ENCODE measurements around the gene PLEKHA7. TPM values are rescaled to one million over a fixed set of nuclear protein-coding genes. Genes with fewer than 3 reads are reported as not detected.
"Not testable (repeated sequence)": the region's sequence is repeated elsewhere in the genome, so short reads cannot be mapped to it uniquely, and the experiment has no call there.

Gene PLEKHA7
- total RNA-seq, 1 experiment from 2014 or later, result 1.7 TPM

DNA sequence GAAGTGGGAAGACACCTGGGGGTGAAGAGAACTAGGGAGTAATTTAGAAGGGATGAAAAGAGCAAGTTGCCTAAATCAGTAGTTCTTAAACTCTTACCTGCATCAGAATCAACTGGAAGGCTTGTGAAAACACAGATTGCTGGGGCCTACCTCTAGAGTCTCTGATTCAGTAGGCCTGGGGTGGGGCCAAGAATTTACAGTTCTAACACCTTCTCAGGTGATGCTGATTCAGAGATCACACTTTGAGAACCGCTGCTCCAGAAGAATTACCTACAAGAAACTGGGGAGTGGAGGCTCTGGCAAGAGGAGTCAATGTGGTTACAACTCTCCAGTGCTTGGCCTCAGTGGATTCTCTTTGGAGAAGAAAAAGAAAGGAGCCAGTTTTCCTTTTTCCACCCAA is 147.1 kb downstream of the PLEKHA7 start:
- BruUV-seq (replicated peaks), result no TSS peak

DNA sequence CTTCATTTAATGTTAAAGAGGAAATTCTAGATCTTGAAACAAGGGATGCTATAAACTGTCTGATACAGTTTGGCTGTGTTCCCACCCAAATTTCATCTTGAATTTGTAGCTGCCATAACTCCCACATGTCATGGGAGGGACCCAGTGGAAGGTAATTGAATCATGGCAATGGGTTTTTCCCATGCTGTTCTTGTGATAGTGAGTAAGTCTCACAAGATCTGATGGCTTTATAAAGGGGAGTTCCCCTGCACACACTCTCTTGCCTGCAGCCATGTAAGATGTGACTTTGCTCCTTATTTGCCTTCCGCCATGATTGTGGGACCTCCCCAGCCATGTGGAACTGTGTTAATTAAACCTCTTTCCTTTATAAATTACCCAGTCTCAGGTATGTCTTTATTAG is 149.8 kb downstream of the PLEKHA7 start:
- intact Hi-C loops (cut with micrococcal nuclease; ENCODE audit: unreplicated experiment); DNase-seq (ENCODE audit: low spot score); BruUV-seq (replicated peaks); H3K27ac ChIP-seq (ENCODE audit: low read depth, low read length, poor library complexity, severe bottlenecking); H3K4me3 ChIP-seq (ENCODE audit: low read depth, low read length, poor library complexity, severe bottlenecking); H3K9me3 ChIP-seq (ENCODE audit: low read depth, low read length, poor library complexity, severe bottlenecking); CTCF ChIA-PET; H3K4me1 ChIP-seq (ENCODE audit: insufficient read depth, low read length, poor library complexity, severe bottlenecking); H3K36me3 ChIP-seq (ENCODE audit: insufficient read depth, low read length, poor library complexity, severe bottlenecking); H3K27me3 ChIP-seq (replicated peaks; ENCODE audit: insufficient read depth, low read depth, low read length, poor library complexity); POLR2A ChIA-PET (ENCODE audit: low non-redundant PET): not testable (repeated sequence)

More for the DNA sequence above, 147.1 kb downstream of the PLEKHA7 start:
- intact Hi-C loops (cut with micrococcal nuclease; ENCODE audit: unreplicated experiment), result no loop called here
- Histone ChIP-seq H3K9me3 (ENCODE audit: low read depth, low read length, poor library complexity, severe bottlenecking) (no peaks in the 10 kb centered on the region), H3K4me3 (ENCODE audit: low read depth, low read length, poor library complexity, severe bottlenecking) (no peak overlapping the region), H3K27ac (ENCODE audit: low read depth, low read length, poor library complexity, severe bottlenecking) (no peak overlapping the region), H3K36me3 (ENCODE audit: insufficient read depth, low read length, poor library complexity, severe bottlenecking) (no peaks in the 10 kb centered on the region), H3K4me1 (ENCODE audit: insufficient read depth, low read length, poor library complexity, severe bottlenecking) (peaks cover 6% of the 10 kb centered on the region), H3K27me3 (replicated peaks; ENCODE audit: insufficient read depth, low read depth, low read length, poor library complexity) (no peaks in the 10 kb centered on the region)
- TF ChIP-seq, protein P1, sequence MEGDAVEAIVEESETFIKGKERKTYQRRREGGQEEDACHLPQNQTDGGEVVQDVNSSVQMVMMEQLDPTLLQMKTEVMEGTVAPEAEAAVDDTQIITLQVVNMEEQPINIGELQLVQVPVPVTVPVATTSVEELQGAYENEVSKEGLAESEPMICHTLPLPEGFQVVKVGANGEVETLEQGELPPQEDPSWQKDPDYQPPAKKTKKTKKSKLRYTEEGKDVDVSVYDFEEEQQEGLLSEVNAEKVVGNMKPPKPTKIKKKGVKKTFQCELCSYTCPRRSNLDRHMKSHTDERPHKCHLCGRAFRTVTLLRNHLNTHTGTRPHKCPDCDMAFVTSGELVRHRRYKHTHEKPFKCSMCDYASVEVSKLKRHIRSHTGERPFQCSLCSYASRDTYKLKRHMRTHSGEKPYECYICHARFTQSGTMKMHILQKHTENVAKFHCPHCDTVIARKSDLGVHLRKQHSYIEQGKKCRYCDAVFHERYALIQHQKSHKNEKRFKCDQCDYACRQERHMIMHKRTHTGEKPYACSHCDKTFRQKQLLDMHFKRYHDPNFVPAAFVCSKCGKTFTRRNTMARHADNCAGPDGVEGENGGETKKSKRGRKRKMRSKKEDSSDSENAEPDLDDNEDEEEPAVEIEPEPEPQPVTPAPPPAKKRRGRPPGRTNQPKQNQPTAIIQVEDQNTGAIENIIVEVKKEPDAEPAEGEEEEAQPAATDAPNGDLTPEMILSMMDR (conservative IDR thresholded peaks at IDR 0.05; ENCODE audit: low read depth, low read length), result no peak
- TF ChIP-seq EZH2 (IDR thresholded peaks at IDR 0.05; ENCODE audit: borderline replicate concordance, low read depth, low read length, poor library complexity, severe bottlenecking), result no peak
- no peak for DNase-seq (ENCODE audit: low spot score)
- CTCF ChIA-PET, result no interaction called here
- POLR2A ChIA-PET (ENCODE audit: low non-redundant PET), result no interaction called here

DNA sequence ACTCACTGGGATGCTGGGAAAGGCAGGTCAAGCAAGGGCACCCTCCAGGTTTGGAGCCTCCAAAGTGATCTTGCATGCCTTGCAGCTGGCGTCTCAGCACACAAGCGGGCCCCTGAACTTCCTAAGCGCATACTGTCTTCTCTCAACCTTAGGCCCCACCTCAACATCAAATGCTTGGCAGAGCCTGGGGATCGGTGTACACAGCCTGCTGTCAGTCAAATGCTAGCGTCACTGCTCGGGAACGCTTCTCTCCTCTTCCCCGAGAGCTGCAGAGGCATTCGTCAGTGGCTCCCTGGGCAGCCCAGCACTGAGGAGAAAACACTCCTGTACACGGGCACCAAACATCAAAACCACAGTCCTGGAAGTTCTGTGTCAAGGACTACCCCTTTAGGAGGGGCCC is 150.8 kb downstream of the PLEKHA7 start:
- Histone ChIP-seq H3K9me3 (ENCODE audit: low read depth, low read length, poor library complexity, severe bottlenecking) (no peaks in the 10 kb centered on the region), H3K27me3 (replicated peaks; ENCODE audit: insufficient read depth, low read depth, low read length, poor library complexity) (no peaks in the 10 kb centered on the region), H3K4me1 (ENCODE audit: insufficient read depth, low read length, poor library complexity, severe bottlenecking) (peaks cover 6% of the 10 kb centered on the region), H3K27ac (ENCODE audit: low read depth, low read length, poor library complexity, severe bottlenecking) (no peak overlapping the region), H3K36me3 (ENCODE audit: insufficient read depth, low read length, poor library complexity, severe bottlenecking) (no peaks in the 10 kb centered on the region), H3K4me3 (ENCODE audit: low read depth, low read length, poor library complexity, severe bottlenecking) (no peak overlapping the region)
- TF ChIP-seq EZH2 (IDR thresholded peaks at IDR 0.05; ENCODE audit: borderline replicate concordance, low read depth, low read length, poor library complexity, severe bottlenecking), result no peak
- TF ChIP-seq, protein P1 (conservative IDR thresholded peaks at IDR 0.05; ENCODE audit: low read depth, low read length), result no peak
- intact Hi-C loops (cut with micrococcal nuclease; ENCODE audit: unreplicated experiment), result no loop called here
- BruUV-seq (replicated peaks), result no TSS peak
- CTCF ChIA-PET, result no interaction called here
- POLR2A ChIA-PET (ENCODE audit: low non-redundant PET), result no interaction called here
- no peak for DNase-seq (ENCODE audit: low spot score)

DNA sequence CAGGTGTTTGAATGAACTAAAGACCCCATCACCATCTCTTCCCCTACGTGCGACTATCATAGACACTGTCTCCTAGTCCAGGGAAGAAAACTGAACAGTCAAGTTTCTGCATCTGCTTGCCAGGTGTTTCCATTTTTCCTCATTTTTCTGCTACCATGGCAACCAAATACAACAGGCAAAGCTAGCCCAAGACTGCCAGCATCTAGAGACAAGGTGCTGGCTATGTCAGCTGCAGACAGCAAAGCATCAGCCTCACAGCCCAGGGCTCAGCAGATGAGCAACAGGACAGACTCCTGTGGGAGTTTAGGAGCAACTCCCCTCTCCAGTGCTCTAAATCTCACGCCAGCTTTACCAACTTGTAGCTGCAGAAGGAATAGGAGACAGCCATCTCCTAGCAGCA is 151.5 kb downstream of the PLEKHA7 start:
- Histone ChIP-seq H3K36me3 (ENCODE audit: insufficient read depth, low read length, poor library complexity, severe bottlenecking) (no peaks in the 10 kb centered on the region), H3K4me1 (ENCODE audit: insufficient read depth, low read length, poor library complexity, severe bottlenecking) (peaks cover 6% of the 10 kb centered on the region), H3K4me3 (ENCODE audit: low read depth, low read length, poor library complexity, severe bottlenecking) (no peak overlapping the region), H3K27me3 (replicated peaks; ENCODE audit: insufficient read depth, low read depth, low read length, poor library complexity) (no peaks in the 10 kb centered on the region), H3K9me3 (ENCODE audit: low read depth, low read length, poor library complexity, severe bottlenecking) (no peaks in the 10 kb centered on the region), H3K27ac (ENCODE audit: low read depth, low read length, poor library complexity, severe bottlenecking) (no peak overlapping the region)
- DNase-seq (ENCODE audit: low spot score), result no peak
- TF ChIP-seq, protein P1 (conservative IDR thresholded peaks at IDR 0.05; ENCODE audit: low read depth, low read length), result no peak
- TF ChIP-seq EZH2 (IDR thresholded peaks at IDR 0.05; ENCODE audit: borderline replicate concordance, low read depth, low read length, poor library complexity, severe bottlenecking), result no peak
- POLR2A ChIA-PET (ENCODE audit: low non-redundant PET), result no interaction called here
- intact Hi-C loops (cut with micrococcal nuclease; ENCODE audit: unreplicated experiment), result no loop called here
- CTCF ChIA-PET, result no interaction called here
- BruUV-seq (replicated peaks), result no TSS peak
